SKM-1 (cell line): Measurements from ENCODE around the gene B3GNT9.
"Not testable (repeated sequence)": the region's sequence is repeated elsewhere in the genome, so short reads cannot be mapped to it uniquely, and the experiment has no call there.

ENCODE experiments used
- DNase-seq: peaks from one replicate; lab custom pipeline; 2025; ENCODE audit not compliant: unreplicated experiment; lab: John Stamatoyannopoulos, UW

Gene B3GNT9

GRCh38 chr16:67154578-67155294 is 3.9 kb upstream of the B3GNT9 start:
- no peak for DNase-seq

GRCh38 chr16:67151431-67152097 is 766 bp upstream of the B3GNT9 start:
- no peak for DNase-seq

GRCh38 chr16:67150047-67150832 is 558 bp downstream of the B3GNT9 start:
- DNase-seq = no peak

GRCh38 chr16:67149276-67150046 is 1.3 kb downstream of the B3GNT9 start:
- no peak for DNase-seq

- DNase-seq = no peak
Measured at GRCh38 chr16:67148656-67149275, 2.0 kb downstream of the B3GNT9 start.

GRCh38 chr16:67148221-67148620 is 2.6 kb downstream of the B3GNT9 start:
- DNase-seq = no peak

GRCh38 chr16:67147437-67148140 is 3.2 kb downstream of the B3GNT9 start:
- no peak for DNase-seq

- DNase-seq = no peak
Measured at GRCh38 chr16:67146523-67147357, 4.1 kb downstream of the B3GNT9 start.

GRCh38 chr16:67145746-67146145 is 5.1 kb downstream of the B3GNT9 start:
- no peak for DNase-seq

- no peak for DNase-seq
Measured at GRCh38 chr16:67144943-67145342, 5.9 kb downstream of the B3GNT9 start.

GRCh38 chr16:67142342-67142741 is 8.5 kb downstream of the B3GNT9 start:
- DNase-seq = no peak

- no peak for DNase-seq
Measured at GRCh38 chr16:67141391-67141790, 9.4 kb downstream of the B3GNT9 start.

GRCh38 chr16:67137605-67138004 is 13.2 kb downstream of the B3GNT9 start:
- DNase-seq = no peak

- DNase-seq = no peak
Measured at GRCh38 chr16:67129422-67129821, 21.4 kb downstream of the B3GNT9 start.

- no peak for DNase-seq
Measured at GRCh38 chr16:67128887-67129286, 21.9 kb downstream of the B3GNT9 start.

- DNase-seq = no peak
Measured at GRCh38 chr16:67128417-67128816, 22.4 kb downstream of the B3GNT9 start.

- DNase-seq = not testable (repeated sequence)
Measured at GRCh38 chr16:67122799-67123198, 28.0 kb downstream of the B3GNT9 start.

- no peak for DNase-seq
Measured at GRCh38 chr16:67120025-67120424, 30.8 kb downstream of the B3GNT9 start.

- no peak for DNase-seq
Measured at GRCh38 chr16:67117716-67118115, 33.1 kb downstream of the B3GNT9 start.
